Pons (tissue), 1 donor: ENCODE results near the gene INHA.
A peak's percentile ranks its signal among the peaks of the same experiment; 100 is the strongest.

Experiments
- DNase-seq: peaks from one replicate; pipeline ENCODE4 v3.0.0-alpha.2; 2016; ENCODE audit warnings: low spot score

Gene INHA

DNA sequence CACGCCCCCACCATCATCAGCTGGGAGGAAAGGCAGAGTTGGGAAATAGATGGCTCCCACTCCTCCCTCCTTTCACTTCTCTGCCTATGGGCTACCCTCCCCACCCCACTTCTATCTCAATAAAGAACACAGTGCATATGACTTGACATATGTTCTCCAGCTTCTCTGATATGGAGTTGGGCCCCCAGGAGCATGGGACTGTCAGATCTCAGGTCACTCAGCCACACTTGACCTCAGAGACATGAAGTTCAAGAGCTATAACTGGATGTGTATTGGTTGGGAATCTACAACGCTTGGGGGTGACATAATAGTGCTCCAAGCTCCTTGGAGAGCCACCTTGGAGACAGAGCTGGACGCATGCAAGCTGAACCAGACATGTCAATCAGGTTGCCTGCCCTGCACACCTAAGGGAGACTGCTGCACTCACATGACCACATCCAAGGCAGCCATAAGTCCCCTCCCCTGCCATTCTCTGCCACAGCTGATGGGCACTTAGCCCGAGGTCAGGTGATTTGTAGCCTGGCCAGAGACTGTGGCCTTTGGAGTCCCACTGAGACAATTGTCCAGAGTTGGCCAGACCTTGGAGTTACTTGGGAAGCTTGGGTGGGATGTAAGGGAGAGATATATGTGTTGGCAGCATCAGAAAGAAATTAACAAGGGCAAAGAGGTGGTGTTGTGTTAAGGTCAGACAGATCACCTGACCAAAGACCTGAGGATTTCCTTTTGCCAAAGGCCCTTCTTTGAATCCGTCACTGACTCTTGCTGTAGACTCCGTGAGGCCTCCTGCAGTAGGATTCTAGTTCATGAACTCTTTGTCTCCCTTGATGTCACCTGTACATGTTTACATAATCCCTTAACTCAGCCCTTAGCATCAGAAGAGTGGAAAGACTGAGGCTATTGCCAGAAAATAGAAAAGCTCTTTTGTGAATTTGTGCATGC is 3.7 kb downstream of the INHA start:
- no peak for DNase-seq

DNA sequence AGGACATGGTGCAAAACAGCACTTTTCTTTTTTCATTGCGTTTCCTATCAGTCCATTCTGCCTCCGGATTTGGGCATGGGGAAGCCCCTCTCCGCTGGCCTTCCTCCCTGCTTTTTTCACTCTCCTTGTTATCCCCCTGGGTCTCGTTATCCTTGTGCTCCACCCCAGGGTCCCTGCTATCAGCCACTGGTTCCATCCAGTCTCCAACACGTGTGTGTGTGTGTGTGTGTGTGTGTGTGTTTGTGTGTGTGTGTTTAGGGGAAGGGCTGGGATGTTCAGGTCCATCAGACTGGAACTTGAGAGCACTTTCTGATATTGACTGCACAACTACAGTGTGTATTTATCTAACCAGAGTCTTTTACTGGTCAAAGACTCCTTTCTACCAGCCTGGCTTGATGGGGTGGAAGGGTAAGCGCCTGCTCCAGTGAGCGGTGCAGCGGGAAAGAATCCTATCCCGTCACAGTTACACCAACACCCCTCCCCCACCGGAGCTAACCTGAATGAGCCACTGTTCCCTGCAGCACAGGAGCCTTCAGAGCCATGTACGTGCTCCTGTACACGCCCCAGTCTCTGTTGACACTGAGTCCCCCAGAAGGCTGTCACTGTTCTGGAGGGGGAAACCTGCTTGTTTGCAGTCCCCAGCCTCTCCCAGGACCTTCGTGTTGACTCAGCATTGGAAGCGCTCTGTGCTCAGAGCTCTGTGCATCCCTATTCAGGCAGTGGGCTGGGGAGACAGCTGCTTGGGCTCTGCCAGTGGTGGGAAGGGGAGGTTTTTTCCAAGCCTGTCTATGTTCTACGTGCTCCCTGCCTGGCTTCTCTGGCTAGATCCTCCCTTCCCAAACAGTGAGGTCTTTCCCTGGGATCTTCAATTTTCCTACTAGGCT is 4.6 kb downstream of the INHA start:
- peak; percentile 11 for DNase-seq

DNA sequence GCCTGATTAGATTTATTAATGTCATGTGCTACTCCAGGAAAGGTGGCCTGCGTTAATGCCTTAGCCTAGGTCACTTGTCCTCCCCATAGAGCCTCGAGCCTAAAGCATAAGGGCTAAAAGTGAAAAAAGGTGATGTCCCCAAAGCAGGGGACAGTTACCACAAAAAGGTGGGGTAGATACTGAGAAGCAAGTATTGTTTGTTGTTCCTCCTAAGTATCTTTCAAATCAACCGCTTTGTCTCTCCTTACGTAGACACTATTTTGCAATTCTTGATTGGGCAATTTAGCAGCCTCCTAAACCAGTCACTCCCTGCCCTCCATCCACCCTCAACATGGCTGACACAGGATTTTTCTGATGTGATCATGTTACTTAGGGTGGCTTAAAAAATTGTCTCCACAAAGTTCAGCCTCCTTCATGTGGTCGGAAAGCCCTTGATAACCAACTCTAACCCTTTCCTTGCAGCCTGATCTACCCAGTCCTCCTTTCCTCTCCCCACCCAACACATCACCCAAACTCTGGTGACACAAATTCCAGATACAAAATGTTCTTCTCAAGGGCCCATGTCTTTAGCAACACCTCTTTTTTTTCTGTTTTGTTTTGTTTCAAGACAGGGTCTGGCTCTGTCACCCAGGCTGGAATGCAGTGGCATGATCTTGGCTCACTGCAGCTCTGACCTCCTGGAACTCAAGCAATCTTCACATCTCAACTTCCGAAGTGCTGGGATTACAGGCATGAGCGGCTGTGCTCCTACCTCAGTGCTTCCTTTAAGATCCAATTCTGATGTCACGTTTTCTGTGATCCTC is 6.9 kb downstream of the INHA start:
- no peak for DNase-seq

DNA sequence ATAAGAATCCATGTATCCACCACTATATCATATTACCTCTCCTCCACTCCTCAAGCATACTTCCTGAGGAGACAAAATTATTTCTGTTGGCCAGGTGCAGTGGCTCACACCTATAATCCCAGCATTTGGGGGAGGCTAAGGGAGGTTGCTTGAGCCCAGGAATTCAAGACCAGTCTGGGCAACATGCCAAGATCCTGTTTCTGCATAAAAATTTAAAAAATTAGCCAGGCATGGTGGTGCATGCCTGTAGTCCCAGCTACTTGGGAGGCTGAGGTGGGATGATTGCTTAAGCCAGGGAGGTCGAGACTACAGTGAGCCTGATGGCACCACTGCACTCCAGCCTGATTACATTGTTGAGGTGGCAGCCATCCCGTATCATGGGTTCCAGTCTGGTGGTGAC is 9.2 kb downstream of the INHA start:
- DNase-seq = no peak

DNA sequence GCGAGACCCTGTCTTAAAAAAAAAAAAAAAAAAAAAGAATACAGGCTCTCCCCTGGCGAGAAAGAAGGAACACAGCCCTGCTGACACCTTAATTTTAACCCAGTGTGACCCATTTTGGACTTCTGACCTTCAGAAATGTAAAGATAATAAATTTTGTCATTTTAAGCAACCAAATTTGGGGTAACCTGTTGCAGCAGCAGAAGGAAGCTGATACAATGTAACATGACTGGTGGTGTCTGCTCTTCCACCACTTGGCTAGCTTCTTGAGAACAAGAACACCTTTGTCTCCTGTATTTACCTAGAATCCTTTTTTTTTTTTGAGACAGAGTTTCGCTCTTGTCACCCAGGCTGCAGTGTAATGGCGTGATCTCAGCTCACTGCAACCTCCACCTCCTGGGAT is 19.0 kb downstream of the INHA start:
- DNase-seq = no peak

DNA sequence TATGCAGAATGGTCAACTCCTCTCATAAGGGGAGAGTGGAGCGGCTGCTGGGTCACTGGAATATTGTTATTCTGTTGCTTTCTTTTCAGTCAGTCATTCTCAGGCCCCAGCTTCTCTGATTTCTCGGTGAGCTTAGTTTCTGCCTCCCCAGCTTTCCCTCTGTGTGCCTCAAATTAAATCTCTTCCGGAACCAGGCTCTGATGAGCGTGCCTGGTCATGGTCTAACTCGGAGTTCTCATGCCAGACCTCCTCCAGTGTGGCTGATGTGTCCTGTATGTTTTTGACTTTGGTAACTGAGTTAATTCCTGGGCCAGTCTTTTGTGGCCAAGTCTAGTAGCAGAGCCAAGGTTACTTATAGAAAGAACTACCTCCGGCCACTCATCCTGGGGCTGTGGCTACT is 20.6 kb downstream of the INHA start:
- DNase-seq = no peak

DNA sequence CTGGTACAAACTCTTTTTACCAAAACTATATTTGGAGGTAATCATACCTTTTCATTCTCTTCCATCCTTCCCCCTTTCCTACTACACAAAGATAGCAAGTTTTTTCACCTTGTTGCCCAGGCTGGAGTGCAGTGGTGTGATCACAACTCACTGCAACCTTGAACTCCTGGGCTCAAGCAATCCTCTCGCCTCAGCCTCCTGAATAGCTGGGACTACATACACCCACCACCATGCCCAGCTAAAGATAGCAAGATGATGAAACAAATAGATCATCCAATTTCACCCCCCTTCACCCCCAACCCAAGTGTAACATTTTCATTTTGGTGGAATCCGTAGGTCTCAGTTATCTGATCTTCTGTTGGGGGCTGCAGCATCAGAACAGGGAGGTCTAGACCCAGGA is 21.0 kb downstream of the INHA start:
- no peak for DNase-seq

DNA sequence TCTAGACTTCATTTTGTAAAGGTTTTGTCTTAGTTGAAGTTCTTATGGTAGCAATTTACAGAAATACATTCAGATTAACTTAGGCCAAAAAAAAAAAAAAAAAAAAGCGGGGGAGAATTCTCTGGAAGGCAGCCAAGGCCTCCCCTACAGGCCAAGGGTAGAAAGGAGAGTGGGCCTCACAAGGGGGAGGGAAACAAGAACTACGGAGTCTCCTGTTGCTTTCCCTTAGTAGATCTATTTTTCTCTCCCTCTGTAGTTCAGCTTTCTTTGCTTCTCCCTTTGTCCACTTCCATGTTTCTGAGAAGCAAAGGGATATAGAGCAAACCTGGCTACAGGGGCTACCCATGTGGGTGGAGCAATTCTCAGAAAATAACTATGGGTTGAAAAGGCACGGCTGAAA is 23.1 kb downstream of the INHA start:
- DNase-seq = no peak

DNA sequence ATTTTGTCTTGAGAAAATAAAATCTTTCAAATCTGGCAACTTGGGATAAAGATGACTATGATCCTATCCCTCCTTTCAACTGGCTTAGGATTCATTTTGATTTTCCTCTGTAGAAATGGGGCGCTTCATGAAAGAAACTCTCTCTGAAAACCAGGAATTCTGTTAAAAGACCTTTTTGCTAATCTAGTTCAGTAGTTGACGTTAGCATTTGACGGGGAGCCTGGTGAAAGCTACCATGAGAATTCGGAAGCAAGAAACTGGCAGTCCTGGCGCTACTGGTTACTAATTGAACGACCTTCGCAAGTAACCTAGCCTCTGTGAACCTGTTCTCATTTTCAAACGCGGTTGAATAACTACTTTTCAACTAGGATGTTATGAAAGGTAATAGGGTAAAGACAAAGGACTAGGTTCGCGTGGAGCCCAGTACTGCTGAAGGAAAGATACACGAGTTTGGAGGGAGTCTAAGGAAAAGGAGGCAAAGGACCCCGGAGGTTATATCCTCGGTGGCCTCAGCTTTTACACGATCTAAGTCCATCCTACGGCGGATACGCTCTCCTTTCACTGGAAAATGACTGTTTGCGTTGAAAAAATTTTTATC is 24.9 kb downstream of the INHA start:
- no peak for DNase-seq

DNA sequence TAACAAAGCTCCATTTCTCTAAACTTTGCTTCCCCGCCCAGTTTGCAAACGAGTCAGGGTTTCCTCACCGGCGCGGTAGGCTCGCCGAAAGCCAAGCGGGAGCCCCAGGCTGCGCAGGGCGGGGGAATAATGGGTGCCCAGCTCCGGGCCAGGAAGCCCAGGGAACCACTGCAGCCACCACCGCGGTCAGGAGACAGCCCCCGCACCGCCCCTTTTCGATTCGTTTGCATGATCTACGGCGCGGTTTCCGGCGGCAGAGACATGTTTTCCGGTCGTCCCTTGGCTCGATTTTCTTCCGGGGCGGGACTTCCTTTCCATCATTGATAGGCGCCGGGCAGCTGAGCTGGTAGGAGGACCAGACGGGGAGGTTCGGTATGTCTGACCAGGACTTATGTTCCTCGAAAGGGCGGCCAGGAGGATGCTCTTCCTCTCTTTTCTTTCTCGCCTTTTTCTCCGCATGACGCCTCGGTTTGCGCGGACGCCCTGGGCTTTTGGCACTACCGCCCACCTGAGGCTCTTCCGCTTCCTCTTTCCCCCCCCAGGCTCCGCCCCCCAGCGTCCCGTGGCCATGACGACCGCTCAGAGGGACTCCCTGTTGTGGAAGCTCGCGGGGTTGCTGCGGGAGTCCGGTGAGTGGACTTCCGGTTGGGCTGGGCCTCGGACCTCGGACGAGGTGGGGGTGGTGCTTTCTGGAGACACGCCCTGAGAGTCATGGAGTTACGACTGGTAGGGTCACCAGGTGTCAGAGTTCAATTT is 25.6 kb downstream of the INHA start, which contains the start of gene STK11IP:
STK11IP (plus strand) TSS at position 306 of the 756 bp plus-strand sequence; CDS start at position 569, 263 bp downstream.
- DNase-seq = peak; percentile 94

DNA sequence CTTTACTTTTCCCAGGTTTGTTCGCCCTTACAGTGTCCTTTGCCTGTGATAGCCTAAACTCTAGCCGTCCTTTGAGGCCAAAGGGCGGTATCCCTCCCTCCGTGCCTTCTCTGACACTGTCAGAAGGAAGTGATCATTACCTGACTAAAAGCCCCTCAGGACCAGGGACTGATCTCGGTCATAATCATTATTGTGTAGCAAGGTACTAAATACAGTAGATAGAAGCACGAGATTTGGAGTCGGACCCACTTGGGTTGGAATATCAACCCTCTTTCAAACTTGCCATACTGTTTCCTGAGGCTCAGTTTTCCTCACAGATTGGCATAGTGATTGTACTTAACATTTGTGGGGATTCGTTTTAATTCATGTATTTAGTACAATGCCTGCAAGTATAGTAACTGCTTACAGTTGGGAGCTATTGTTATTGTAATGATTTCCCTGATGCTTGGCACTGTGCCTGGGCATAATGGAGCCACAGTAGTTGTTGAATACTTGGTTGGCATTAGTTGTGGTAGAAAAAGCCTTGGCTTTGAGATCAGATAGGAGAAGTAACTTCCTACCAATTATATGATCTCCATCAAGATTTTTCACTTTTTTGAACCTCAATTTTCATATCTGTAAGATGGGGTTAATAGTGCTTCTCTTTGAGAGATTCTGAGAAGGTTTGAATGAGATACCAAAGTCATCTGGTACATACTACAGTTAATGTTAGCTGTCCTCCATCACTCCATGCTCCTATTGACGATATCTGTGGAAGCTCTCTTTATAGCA is 26.4 kb downstream of the INHA start:
- DNase-seq = peak; percentile 14

DNA sequence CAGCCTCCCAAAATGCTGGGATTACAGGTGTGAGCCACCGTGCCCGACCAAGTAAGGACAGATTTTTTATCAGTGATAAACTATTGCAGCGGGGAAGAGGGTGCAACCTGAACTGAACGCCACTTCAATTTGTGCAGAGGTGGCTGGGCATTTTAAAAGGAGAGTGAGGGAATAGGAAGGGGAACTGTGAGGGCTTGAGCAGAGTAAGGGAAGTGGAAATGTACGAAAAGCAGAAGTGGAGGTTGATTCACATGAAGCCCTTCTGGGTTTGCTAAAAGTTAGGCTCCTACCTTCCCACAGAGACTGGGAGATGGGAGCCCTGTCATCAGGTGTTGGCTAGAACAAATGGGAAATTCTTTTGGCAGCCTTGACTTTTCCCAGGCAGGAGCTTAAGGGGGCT is 31.7 kb downstream of the INHA start:
- peak; percentile 54 for DNase-seq

DNA sequence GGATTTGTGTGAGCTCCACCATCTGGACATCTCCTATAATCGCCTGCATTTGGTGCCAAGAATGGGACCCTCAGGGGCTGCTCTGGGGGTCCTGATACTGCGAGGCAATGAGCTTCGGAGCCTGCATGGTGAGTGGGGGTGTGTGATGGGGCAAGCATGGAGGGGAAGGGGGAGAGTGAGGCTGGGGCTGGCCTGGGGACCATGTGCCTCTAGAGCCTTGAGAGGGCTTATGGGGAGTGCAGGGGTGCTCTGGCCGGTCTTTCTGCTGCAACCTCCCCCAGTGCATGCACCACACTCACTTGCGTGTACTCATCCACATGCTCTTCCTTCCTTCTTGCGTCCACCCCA is 33.5 kb downstream of the INHA start:
- no peak for DNase-seq

DNA sequence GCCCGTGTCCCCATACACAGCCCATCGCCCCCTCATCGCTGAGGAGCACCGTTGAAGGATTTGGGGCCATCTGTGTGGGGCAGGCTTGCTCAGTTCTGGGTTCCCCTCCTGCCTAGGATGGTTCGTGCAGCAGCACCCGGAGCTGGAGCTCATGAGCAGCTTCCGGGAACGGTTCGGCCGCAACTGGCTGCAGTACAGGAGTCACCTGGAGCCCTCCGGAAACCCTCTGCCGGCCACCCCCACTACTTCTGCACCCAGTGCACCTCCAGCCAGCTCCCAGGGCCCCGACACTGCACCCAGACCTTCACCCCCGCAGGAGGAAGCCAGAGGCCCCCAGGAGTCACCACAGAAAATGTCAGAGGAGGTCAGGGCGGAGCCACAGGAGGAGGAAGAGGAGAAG is 35.8 kb downstream of the INHA start:
- DNase-seq = no peak

DNA sequence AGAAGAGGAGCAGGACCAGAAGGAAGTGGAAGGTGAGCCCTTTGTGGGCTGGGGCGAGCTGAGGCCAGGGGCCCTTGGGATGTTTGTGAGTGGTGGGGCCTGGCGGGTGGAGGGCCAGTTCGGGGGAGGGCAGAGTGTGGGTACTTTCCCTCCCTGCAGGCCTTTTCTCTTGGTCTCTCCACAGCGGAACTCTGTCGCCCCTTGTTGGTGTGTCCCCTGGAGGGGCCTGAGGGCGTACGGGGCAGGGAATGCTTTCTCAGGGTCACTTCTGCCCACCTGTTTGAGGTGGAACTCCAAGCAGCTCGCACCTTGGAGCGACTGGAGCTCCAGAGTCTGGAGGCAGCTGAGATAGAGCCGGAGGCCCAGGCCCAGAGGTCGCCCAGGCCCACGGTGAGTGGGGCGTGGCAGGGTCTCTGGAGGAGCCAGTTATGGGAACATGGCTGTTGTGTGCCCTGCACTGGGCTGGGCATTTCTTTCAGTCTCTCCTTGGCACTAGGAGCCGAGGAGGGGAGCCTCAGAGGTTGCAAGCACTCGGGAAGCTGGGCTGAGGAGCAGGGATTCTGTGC is 36.4 kb downstream of the INHA start:
- DNase-seq = no peak

DNA sequence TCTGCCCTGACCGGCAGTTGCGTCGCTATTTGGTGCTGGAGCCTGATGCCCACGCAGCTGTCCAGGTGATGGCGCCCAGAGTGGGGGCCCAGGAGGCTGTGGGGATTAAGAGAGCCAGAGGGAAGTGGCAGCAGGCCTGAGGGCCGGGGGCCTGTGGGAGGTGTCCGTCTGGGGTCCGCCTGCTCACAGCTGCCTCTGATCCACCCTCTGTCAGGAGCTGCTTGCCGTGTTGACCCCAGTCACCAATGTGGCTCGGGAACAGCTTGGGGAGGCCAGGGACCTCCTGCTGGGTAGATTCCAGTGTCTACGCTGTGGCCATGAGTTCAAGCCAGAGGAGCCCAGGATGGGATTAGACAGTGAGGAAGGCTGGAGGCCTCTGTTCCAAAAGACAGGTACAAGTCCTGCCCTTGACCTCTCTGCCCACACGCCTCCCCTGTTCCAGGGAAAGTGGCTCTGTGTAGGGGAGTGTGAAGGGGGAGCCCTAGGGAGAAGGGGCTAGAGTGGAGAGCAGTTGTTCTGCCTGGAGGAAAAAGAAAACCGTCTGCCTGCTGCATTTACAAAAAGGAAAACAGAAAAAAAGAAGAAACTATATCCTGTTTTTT is 37.1 kb downstream of the INHA start:
- DNase-seq = no peak

DNA sequence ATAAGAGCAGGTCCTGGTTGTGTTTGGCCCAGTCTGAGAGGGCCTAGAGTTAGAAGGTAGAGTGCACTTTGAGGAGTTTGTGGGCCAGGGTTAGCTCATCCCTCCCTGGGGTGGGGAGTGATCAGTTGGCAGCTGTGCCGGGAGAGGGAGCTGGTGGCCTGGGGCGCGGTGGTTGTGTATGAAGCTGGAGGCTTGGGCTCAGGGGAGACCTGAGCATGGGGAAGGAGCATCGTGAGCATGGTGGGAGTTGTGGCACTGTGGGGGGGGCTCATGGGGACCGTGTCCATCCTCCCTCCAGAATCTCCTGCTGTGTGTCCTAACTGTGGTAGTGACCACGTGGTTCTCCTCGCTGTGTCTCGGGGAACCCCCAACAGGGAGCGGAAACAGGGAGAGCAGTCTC is 39.2 kb downstream of the INHA start:
- DNase-seq = no peak

DNA sequence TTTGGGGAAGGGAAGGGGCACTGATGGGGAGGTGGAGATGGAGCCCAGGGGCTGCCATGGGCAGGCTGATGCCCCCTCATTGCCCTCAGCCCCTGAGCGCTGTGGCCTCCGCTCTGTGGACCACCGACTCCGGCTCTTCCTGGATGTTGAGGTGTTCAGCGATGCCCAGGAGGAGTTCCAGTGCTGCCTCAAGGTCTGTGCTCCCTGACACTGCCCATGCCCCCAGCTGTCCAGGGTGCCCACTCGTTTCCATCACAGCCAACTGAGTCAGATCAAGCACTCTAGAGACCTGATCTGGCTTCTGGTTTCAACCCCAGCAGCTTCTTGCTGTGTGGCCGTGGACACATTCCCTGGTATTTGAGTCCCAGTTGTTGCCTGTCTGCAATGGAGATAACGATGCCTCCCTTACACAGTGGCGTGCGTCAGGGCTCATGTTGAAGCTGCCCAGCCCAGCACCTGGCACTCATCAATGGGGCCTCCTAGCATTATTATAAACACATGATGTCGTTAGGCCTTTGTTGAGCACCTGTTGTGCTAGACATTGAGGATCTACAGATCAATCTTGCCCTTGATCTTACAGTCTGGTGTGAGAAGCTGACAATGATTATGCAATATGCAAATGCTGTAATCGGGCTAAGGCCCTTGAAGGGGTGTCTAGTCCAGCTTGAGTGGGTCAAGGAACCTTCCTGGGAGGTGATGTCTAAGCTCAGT is 39.9 kb downstream of the INHA start:
- DNase-seq = no peak
